Measurements from ENCODE around the gene USP9X. TPM values are rescaled to one million over a fixed set of nuclear protein-coding genes. Genes with fewer than 3 reads are reported as not detected.

The USP9X gene
- total RNA-seq, 6 donors from 2014 or later: 56.8 to 117 (median 68.1) TPM

- 78% methylated on average over 5 of the region's 5 CpGs for WGBS, 2 donors
- no peak for DNase-seq
Observed at GRCh38 chrX:41142130-41142910, 57.1 kb downstream of the USP9X start.

DNA sequence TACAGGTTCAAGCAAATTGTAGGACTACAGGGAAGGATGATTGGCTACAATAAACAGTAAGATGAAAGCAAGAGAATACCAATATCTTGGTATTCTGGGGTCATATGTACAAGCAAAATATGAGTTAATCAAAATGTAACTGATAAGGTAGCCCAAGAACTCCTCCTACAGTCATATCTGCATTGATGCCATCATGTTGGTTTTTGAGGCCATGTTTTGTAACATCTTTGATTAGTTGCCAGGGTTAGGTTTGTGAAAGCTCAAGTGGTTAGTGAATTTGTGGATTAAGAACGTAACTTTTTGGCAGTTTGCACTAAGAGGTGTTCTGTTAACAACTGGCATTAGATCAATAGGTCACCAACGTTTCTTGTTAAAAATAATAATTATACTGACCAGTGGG is 59.6 kb downstream of the USP9X start:
- Histone ChIP-seq H3K9me3 (no peaks in the 10 kb centered on the region), H3K27me3 (no peaks in the 10 kb centered on the region), H3K4me3 (no peak overlapping the region), H3K36me3 (peaks cover 0 to 76% (median 10%) of the 10 kb centered on the region in 4 donors), H3K27ac (no peak overlapping the region), H3K4me1 (peaks cover 0 to 4% (median 0%) of the 10 kb centered on the region in 4 donors)
- TF ChIP-seq POLR2AphosphoS5 (IDR thresholded peaks at IDR 0.05) (no peak), POLR2A (IDR thresholded peaks at IDR 0.05) (no peak), EP300 (IDR thresholded peaks at IDR 0.05) (no peak)
- TF ChIP-seq, protein P1, sequence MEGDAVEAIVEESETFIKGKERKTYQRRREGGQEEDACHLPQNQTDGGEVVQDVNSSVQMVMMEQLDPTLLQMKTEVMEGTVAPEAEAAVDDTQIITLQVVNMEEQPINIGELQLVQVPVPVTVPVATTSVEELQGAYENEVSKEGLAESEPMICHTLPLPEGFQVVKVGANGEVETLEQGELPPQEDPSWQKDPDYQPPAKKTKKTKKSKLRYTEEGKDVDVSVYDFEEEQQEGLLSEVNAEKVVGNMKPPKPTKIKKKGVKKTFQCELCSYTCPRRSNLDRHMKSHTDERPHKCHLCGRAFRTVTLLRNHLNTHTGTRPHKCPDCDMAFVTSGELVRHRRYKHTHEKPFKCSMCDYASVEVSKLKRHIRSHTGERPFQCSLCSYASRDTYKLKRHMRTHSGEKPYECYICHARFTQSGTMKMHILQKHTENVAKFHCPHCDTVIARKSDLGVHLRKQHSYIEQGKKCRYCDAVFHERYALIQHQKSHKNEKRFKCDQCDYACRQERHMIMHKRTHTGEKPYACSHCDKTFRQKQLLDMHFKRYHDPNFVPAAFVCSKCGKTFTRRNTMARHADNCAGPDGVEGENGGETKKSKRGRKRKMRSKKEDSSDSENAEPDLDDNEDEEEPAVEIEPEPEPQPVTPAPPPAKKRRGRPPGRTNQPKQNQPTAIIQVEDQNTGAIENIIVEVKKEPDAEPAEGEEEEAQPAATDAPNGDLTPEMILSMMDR (IDR thresholded peaks at IDR 0.05): no peak
- ATAC-seq (ENCODE audit: low FRiP score in 2 of 2): no peak
- no peak for DNase-seq
- WGBS, 2 donors: 47 to 73% methylated on average over 2 of the region's 2 CpGs

More at GRCh38 chrX:41142130-41142910, 57.1 kb downstream of the USP9X start:
- Histone ChIP-seq H3K4me1 (peaks cover 0 to 4% (median 0%) of the 10 kb centered on the region in 4 donors), H3K27me3 (no peaks in the 10 kb centered on the region), H3K9me3 (no peaks in the 10 kb centered on the region), H3K27ac (no peak overlapping the region), H3K4me3 (no peak overlapping the region), H3K36me3 (peaks cover 0 to 57% (median 6%) of the 10 kb centered on the region in 4 donors)
- TF ChIP-seq POLR2AphosphoS5 (IDR thresholded peaks at IDR 0.05) (no peak), EP300 (IDR thresholded peaks at IDR 0.05) (no peak), POLR2A (IDR thresholded peaks at IDR 0.05) (no peak)
- TF ChIP-seq, protein P1 (IDR thresholded peaks at IDR 0.05): no peak
- ATAC-seq (ENCODE audit: low FRiP score in 2 of 2): no peak

- Histone ChIP-seq H3K4me3 (no peak overlapping the region), H3K36me3 (peaks cover 0 to 80% (median 11%) of the 10 kb centered on the region in 4 donors), H3K4me1 (peaks cover 0 to 4% (median 0%) of the 10 kb centered on the region in 4 donors), H3K9me3 (no peaks in the 10 kb centered on the region), H3K27ac (no peak overlapping the region), H3K27me3 (no peaks in the 10 kb centered on the region)
- TF ChIP-seq POLR2A (IDR thresholded peaks at IDR 0.05): no peak
- TF ChIP-seq EP300 (IDR thresholded peaks at IDR 0.05): no peak
- TF ChIP-seq POLR2AphosphoS5 (IDR thresholded peaks at IDR 0.05): no peak
- TF ChIP-seq, protein P1 (IDR thresholded peaks at IDR 0.05): no peak
- no peak for DNase-seq
- WGBS, 2 donors: 90 to 94% methylated on average over 2 of the region's 2 CpGs
- no peak for ATAC-seq (ENCODE audit: low FRiP score in 2 of 2)
Observed at GRCh38 chrX:41145920-41146608, 60.8 kb downstream of the USP9X start.

GRCh38 chrX:41148553-41148952 is 63.3 kb downstream of the USP9X start:
- Histone ChIP-seq H3K9me3 (no peaks in the 10 kb centered on the region), H3K27ac (no peak overlapping the region), H3K4me1 (peaks cover 0 to 5% (median 0%) of the 10 kb centered on the region in 4 donors), H3K36me3 (peaks cover 0 to 86% (median 11%) of the 10 kb centered on the region in 4 donors), H3K4me3 (no peak overlapping the region), H3K27me3 (no peaks in the 10 kb centered on the region)
- WGBS, 2 donors: 83 to 92% methylated on average over 4 of the region's 4 CpGs
- no peak for TF ChIP-seq POLR2A (IDR thresholded peaks at IDR 0.05)
- no peak for TF ChIP-seq EP300 (IDR thresholded peaks at IDR 0.05)
- TF ChIP-seq POLR2AphosphoS5 (IDR thresholded peaks at IDR 0.05): no peak
- TF ChIP-seq, protein P1 (IDR thresholded peaks at IDR 0.05): no peak
- DNase-seq (no peak), ATAC-seq (ENCODE audit: low FRiP score in 2 of 2) (no peak)
